ENCODE measurements around the gene ARMC9.

DNA sequence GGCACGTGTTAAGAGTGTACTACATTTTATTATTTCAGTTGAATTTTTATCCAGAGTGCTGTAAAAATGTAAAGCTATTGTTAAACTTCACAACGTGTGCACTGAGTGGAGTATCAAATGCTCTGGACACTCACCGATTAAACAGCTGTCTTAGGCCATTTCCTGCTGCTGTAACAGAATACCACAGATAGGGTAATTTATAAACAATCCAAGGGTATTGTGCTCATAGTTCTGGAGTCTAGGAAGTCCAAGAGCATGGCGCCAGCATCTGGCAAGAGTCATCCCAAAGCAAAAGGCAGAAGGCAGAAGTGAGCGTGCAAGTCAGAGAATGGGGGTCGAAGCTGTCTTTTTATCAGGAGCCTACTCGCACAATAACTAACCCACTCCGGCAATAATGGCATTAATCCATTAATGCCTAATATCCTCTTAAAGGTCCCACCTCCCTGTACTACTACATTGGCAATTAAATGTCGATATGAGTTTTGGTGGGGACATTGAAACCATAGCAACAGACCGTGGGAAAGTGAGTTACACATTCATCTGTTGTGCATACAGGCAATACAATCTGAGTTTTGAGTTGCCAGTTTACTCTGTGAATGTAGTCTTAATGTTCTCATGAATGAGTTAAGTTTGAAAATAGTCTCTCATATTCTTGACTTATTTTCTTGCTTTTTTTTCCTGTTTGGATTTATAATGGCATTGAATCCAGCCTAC lies 64.8 kb downstream of the ARMC9 start:
- TF ChIP-seq, protein P1, sequence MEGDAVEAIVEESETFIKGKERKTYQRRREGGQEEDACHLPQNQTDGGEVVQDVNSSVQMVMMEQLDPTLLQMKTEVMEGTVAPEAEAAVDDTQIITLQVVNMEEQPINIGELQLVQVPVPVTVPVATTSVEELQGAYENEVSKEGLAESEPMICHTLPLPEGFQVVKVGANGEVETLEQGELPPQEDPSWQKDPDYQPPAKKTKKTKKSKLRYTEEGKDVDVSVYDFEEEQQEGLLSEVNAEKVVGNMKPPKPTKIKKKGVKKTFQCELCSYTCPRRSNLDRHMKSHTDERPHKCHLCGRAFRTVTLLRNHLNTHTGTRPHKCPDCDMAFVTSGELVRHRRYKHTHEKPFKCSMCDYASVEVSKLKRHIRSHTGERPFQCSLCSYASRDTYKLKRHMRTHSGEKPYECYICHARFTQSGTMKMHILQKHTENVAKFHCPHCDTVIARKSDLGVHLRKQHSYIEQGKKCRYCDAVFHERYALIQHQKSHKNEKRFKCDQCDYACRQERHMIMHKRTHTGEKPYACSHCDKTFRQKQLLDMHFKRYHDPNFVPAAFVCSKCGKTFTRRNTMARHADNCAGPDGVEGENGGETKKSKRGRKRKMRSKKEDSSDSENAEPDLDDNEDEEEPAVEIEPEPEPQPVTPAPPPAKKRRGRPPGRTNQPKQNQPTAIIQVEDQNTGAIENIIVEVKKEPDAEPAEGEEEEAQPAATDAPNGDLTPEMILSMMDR (IDR thresholded peaks at IDR 0.05): no peak
- no peak for TF ChIP-seq POLR2A (IDR thresholded peaks at IDR 0.05)

Data from ovary (tissue), 3 donors.